Stomach (tissue), 9 donors: ENCODE results near the gene ANKS1B. TPM values are rescaled to one million over a fixed set of nuclear protein-coding genes. Genes with fewer than 3 reads are reported as not detected.

Experiments used
- DNase-seq, 2 donors: peaks; one replicate each; pipeline versions ENCODE4 v3.0.0 to v3.0.0-alpha.2; 2013 to 2019
- H3K27ac ChIP-seq, 5 donors: fragments of 200-600 bp in 4 of 5; sonication (generic) in 4 of 5; one replicate each; pipeline ENCODE4 v1.5.1; 2013 to 2019; ENCODE audit warnings: mild to moderate bottlenecking in 1 of 5, moderate library complexity in 1 of 5
- H3K27me3 ChIP-seq, 3 donors: fragments of 200-600 bp; sonication (generic); one replicate each; pipeline ENCODE4 v1.5.1; 2017 to 2019; ENCODE audit warnings: mixed run types in 1 of 3
- H3K36me3 ChIP-seq, 4 donors: fragments of 200-600 bp; sonication (generic); 1 replicate in 3 of 4; 2 replicates in 1 of 4; pipeline ENCODE4 v1.5.1; 2016 to 2019
- H3K4me1 ChIP-seq, 4 donors: fragments of 200-600 bp; sonication (generic); one replicate each; pipeline ENCODE4 v1.5.1; 2016 to 2019
- H3K4me3 ChIP-seq, 4 donors: fragments of 200-600 bp; sonication (generic) in 3 of 4; one replicate each; pipeline ENCODE4 v1.5.1; 2016 to 2019; ENCODE audit warnings: mild to moderate bottlenecking in 1 of 4
- H3K9me3 ChIP-seq, 4 donors: fragments of 200-600 bp; sonication (generic); one replicate each; pipeline ENCODE4 v1.5.1; 2016 to 2019
- CTCF ChIP-seq, 7 experiments: fragments of 450-650 bp in 4 of 7; fragments of 200-600 bp in 3 of 7; sonication (generic) in 3 of 7; IDR thresholded peaks; one replicate each; pipeline ENCODE4 v1.5.1; 2016 to 2019; ENCODE audit warnings: antibody characterized with exemption in 7 of 7, control low read depth in 2 of 7, mild to moderate bottlenecking in 1 of 7
- EP300 ChIP-seq: sonication (generic); formaldehyde crosslinking; IDR thresholded peaks from one replicate; pipeline ENCODE4 v1.6.1; 2017; ENCODE audit warnings: antibody characterized with exemption
- POLR2A ChIP-seq, 4 donors: fragments of 450-650 bp; IDR thresholded peaks; one replicate each; pipeline ENCODE4 v1.6.1; 2016; ENCODE audit warnings: antibody characterized with exemption in 4 of 4, control low read depth in 2 of 4, mild to moderate bottlenecking in 1 of 4, moderate library complexity in 1 of 4
- POLR2AphosphoS5 ChIP-seq, 3 donors: sonication (generic); formaldehyde crosslinking; IDR thresholded peaks; one replicate each; pipeline ENCODE4 v1.6.1; 2016; ENCODE audit warnings: antibody characterized with exemption in 3 of 3
- WGBS, 5 donors: extraction: QIAGEN DNeasy Blood & Tissue Kit in 3 of 5; methylation state at CpG; one replicate each; pipeline versions ENCODE4 v1.1.5 to v1.1.7; 2013 to 2018; 5-methylcytosine and 5-hydroxymethylcytosine counted together
- intact Hi-C: fragments of 100-400 bp; cut with DNase I; formaldehyde crosslinking; loops from one replicate; pipeline ENCODE4 v1.15.1; 2023; ENCODE audit warnings: low total_unique reads
- polyA plus RNA-seq, 3 donors: library from polyadenylated mRNA; stranded (reverse); fragments of 200-250 nt; gene quantifications; one replicate each; pipeline ENCODE4 v1.2.3, GENCODE V29; 2013
- total RNA-seq, 5 donors: library from RNA; depleted of rRNA; stranded (reverse); fragments of >200 nt; gene quantifications; one replicate each; pipeline versions ENCODE4 v1.1.0 to v1.2.3, GENCODE V29; 2014 to 2016
- donor health status: healthy with polysubstance abuse.
- donor health status: Bipolar disorder and iron deficiency.
- donor health status: healthy.

The ANKS1B gene
- total and polyA plus RNA-seq, 8 donors: 0.73 to 26.8 (median 2.2) TPM; not detected in 2

- Histone ChIP-seq H3K9me3 (no peaks in the 10 kb centered on the region), H3K36me3 (no peaks in the 10 kb centered on the region), H3K4me1 (no peaks in the 10 kb centered on the region), H3K27me3 (no peaks in the 10 kb centered on the region), H3K4me3 (no peak overlapping the region), H3K27ac (no peak overlapping the region)
- TF ChIP-seq POLR2A (IDR thresholded peaks at IDR 0.05) (no peak), CTCF (IDR thresholded peaks at IDR 0.05) (no peak), POLR2AphosphoS5 (IDR thresholded peaks at IDR 0.05) (no peak), EP300 (no peak)
- 33 to 49% (median 36%) methylated on average over 3 of the region's 3 CpGs for WGBS, 5 donors
- no peak for DNase-seq
- intact Hi-C loops: no loop called here
These were observed 749.4 kb downstream of the ANKS1B start for GRCh38 chr12:99235381-99235780.

- H3K27ac ChIP-seq: no peak overlapping the region
- H3K4me1 ChIP-seq: no peaks in the 10 kb centered on the region
- intact Hi-C loops: no loop called here
- no peak for TF ChIP-seq POLR2A (IDR thresholded peaks at IDR 0.05)
- TF ChIP-seq POLR2AphosphoS5 (IDR thresholded peaks at IDR 0.05): no peak
- no peak for TF ChIP-seq CTCF (IDR thresholded peaks at IDR 0.05)
- TF ChIP-seq EP300: no peak
- H3K4me3 ChIP-seq: no peak overlapping the region
- no peaks in the 10 kb centered on the region for H3K27me3 ChIP-seq
- WGBS, 5 donors: 91 to 96% (median 92%) methylated on average over 1 of the region's 1 CpG
- H3K9me3 ChIP-seq: no peaks in the 10 kb centered on the region
- DNase-seq: no peak
- no peaks in the 10 kb centered on the region for H3K36me3 ChIP-seq
These were observed 750.0 kb downstream of the ANKS1B start for GRCh38 chr12:99234702-99235101.

GRCh38 chr12:99232324-99232723 is 752.4 kb downstream of the ANKS1B start:
- no peaks in the 10 kb centered on the region for H3K36me3 ChIP-seq
- DNase-seq: no peak
- no peak overlapping the region for H3K4me3 ChIP-seq
- intact Hi-C loops: no loop called here
- no peak for TF ChIP-seq CTCF (IDR thresholded peaks at IDR 0.05)
- TF ChIP-seq EP300: no peak
- no peak for TF ChIP-seq POLR2AphosphoS5 (IDR thresholded peaks at IDR 0.05)
- WGBS, 5 donors: 44 to 64% (median 55%) methylated on average over 4 of the region's 4 CpGs
- H3K4me1 ChIP-seq: no peaks in the 10 kb centered on the region
- no peaks in the 10 kb centered on the region for H3K27me3 ChIP-seq
- H3K27ac ChIP-seq: no peak overlapping the region
- H3K9me3 ChIP-seq: no peaks in the 10 kb centered on the region

- 29 to 55% (median 45%) methylated on average over 1 of the region's 1 CpG for WGBS, 5 donors
- DNase-seq: no peak
- TF ChIP-seq POLR2AphosphoS5 (IDR thresholded peaks at IDR 0.05) (no peak), POLR2A (IDR thresholded peaks at IDR 0.05) (no peak), CTCF (IDR thresholded peaks at IDR 0.05) (no peak), EP300 (no peak)
- Histone ChIP-seq H3K4me1 (no peaks in the 10 kb centered on the region), H3K4me3 (no peak overlapping the region), H3K27me3 (no peaks in the 10 kb centered on the region), H3K27ac (no peak overlapping the region), H3K36me3 (no peaks in the 10 kb centered on the region), H3K9me3 (no peaks in the 10 kb centered on the region)
- intact Hi-C loops: no loop called here
These were observed 753.7 kb downstream of the ANKS1B start for GRCh38 chr12:99231031-99231430.
